Progenitor cell of endocrine pancreas (in vitro differentiated cells): ENCODE data around the gene RARA. TPM values are rescaled to one million over a fixed set of nuclear protein-coding genes. Genes with fewer than 3 reads are reported as not detected.
A peak's percentile ranks its signal among the peaks of the same experiment; 100 is the strongest.

Experiments
- DNase-seq: peaks from one replicate; pipeline ENCODE4 v3.0.0; 2021; ENCODE audit warnings: low spot score; ENCODE audit not compliant: unreplicated experiment
- H3K27ac Mint-ChIP-seq: 2 replicates; pipeline ENCODE4 v1.8.0; 2021; ENCODE audit warnings: mild to moderate bottlenecking, moderate library complexity, mixed read lengths
- H3K27me3 Mint-ChIP-seq: 2 replicates; pipeline ENCODE4 v1.8.0; 2021; ENCODE audit warnings: mixed read lengths
- H3K36me3 Mint-ChIP-seq: 2 replicates; pipeline ENCODE4 v1.8.0; 2022; ENCODE audit warnings: mixed read lengths; ENCODE audit not compliant: insufficient read depth
- H3K4me1 Mint-ChIP-seq: 2 replicates; pipeline ENCODE4 v1.8.0; 2021; ENCODE audit warnings: low read depth, mixed read lengths
- H3K4me3 Mint-ChIP-seq: 2 replicates; pipeline ENCODE4 v1.8.0; 2021; ENCODE audit warnings: low read depth, mild to moderate bottlenecking, moderate library complexity, mixed read lengths
- H3K9me3 Mint-ChIP-seq: 2 replicates; pipeline ENCODE4 v1.8.0; 2021; ENCODE audit warnings: low read depth, mixed read lengths
- CTCF ChIP-seq: fragments of 200-600 bp; sonication (generic); IDR thresholded peaks from one replicate; pipeline ENCODE4 v1.5.0; 2021; ENCODE audit warnings: antibody characterized with exemption, mild to moderate bottlenecking; ENCODE audit not compliant: unreplicated experiment
- total RNA-seq: library from RNA; stranded (reverse); gene quantifications from 2 replicates; pipeline ENCODE4 v1.2.1, GENCODE V29; 2021

RARA gene
- total RNA-seq, 1 donor from 2014 or later, result 50.8 TPM

GRCh38 chr17:40352779-40353394, 43.9 kb downstream of the RARA start:
- H3K4me1 Mint-ChIP-seq, result peaks cover 54% of the 10 kb centered on the region
- H3K27ac Mint-ChIP-seq, result peak overlapping the region; percentile 57
- no peaks in the 10 kb centered on the region for H3K27me3 Mint-ChIP-seq
- no peak for DNase-seq
- H3K36me3 Mint-ChIP-seq, result peaks cover 14% of the 10 kb centered on the region
- no peak overlapping the region for H3K4me3 Mint-ChIP-seq
- H3K9me3 Mint-ChIP-seq, result no peaks in the 10 kb centered on the region
- no peak for TF ChIP-seq CTCF

- Mint-ChIP-seq H3K4me3 (no peak overlapping the region), H3K27ac (no peak overlapping the region), H3K4me1 (peaks cover 45% of the 10 kb centered on the region)
Measured at GRCh38 chr17:40354221-40355122, 45.5 kb downstream of the RARA start.

GRCh38 chr17:40355123-40355803, 46.3 kb downstream of the RARA start:
- H3K4me3 Mint-ChIP-seq, result no peak overlapping the region
- no peak overlapping the region for H3K27ac Mint-ChIP-seq
- DNase-seq, result peak; percentile 87
- peak; percentile 94 for TF ChIP-seq CTCF
- H3K4me1 Mint-ChIP-seq, result peaks cover 37% of the 10 kb centered on the region
- peaks cover 10% of the 10 kb centered on the region for H3K36me3 Mint-ChIP-seq
- no peaks in the 10 kb centered on the region for H3K9me3 Mint-ChIP-seq
- peaks cover 3% of the 10 kb centered on the region for H3K27me3 Mint-ChIP-seq

More at GRCh38 chr17:40354221-40355122, 45.5 kb downstream of the RARA start:
- peaks cover 10% of the 10 kb centered on the region for H3K36me3 Mint-ChIP-seq
- H3K27me3 Mint-ChIP-seq, result no peaks in the 10 kb centered on the region
- no peak for TF ChIP-seq CTCF
- no peaks in the 10 kb centered on the region for H3K9me3 Mint-ChIP-seq
- no peak for DNase-seq

GRCh38 chr17:40355804-40356758, 47.1 kb downstream of the RARA start:
- no peak overlapping the region for H3K4me3 Mint-ChIP-seq
- no peak for DNase-seq

More at GRCh38 chr17:40355804-40356758, 47.1 kb downstream of the RARA start:
- TF ChIP-seq CTCF, result no peak
- Mint-ChIP-seq H3K27me3 (peaks cover 9% of the 10 kb centered on the region), H3K36me3 (peaks cover 10% of the 10 kb centered on the region), H3K9me3 (no peaks in the 10 kb centered on the region), H3K4me1 (peaks cover 30% of the 10 kb centered on the region), H3K27ac (no peak overlapping the region)
